ENCODE data around the gene RGS1.
"Not testable (repeated sequence)": the region's sequence is repeated elsewhere in the genome, so short reads cannot be mapped to it uniquely, and the experiment has no call there.

Gene RGS1

GRCh38 chr1:192575499-192576189 is at the start of gene RGS1:
Gene RGS1 (plus strand): TSS chr1:192575773. CDS start chr1:192575793, 20 bp downstream.
- TF ChIP-seq CTCF (IDR thresholded peaks at IDR 0.05; ENCODE audit: low read length, missing control alignments) = no peak
- H3K4me3 ChIP-seq (replicated peaks; ENCODE audit: low read depth, low read length) = no peak within 1 kb of the TSS
- DNase-seq (ENCODE audit: low read depth) = no peak

- no peak for TF ChIP-seq CTCF (IDR thresholded peaks at IDR 0.05; ENCODE audit: low read length, missing control alignments)
- no peak overlapping the region for H3K4me3 ChIP-seq (replicated peaks; ENCODE audit: low read depth, low read length)
- DNase-seq (ENCODE audit: low read depth) = no peak
Measured at GRCh38 chr1:192527111-192527795, 48.3 kb upstream of the RGS1 start.

- no peak for TF ChIP-seq CTCF (IDR thresholded peaks at IDR 0.05; ENCODE audit: low read length, missing control alignments)
- no peak for DNase-seq (ENCODE audit: low read depth)
Measured at GRCh38 chr1:192527950-192528349, 47.6 kb upstream of the RGS1 start.

GRCh38 chr1:192529031-192529755 is 46.4 kb upstream of the RGS1 start:
- H3K4me3 ChIP-seq (replicated peaks; ENCODE audit: low read depth, low read length) = no peak overlapping the region
- no peak for TF ChIP-seq CTCF (IDR thresholded peaks at IDR 0.05; ENCODE audit: low read length, missing control alignments)
- DNase-seq (ENCODE audit: low read depth) = no peak

More at GRCh38 chr1:192527950-192528349, 47.6 kb upstream of the RGS1 start:
- no peak overlapping the region for H3K4me3 ChIP-seq (replicated peaks; ENCODE audit: low read depth, low read length)

GRCh38 chr1:192529811-192530210 is 45.8 kb upstream of the RGS1 start:
- H3K4me3 ChIP-seq (replicated peaks; ENCODE audit: low read depth, low read length) = no peak overlapping the region

GRCh38 chr1:192530254-192530653 is 45.3 kb upstream of the RGS1 start:
- H3K4me3 ChIP-seq (replicated peaks; ENCODE audit: low read depth, low read length) = no peak overlapping the region
- TF ChIP-seq CTCF (IDR thresholded peaks at IDR 0.05; ENCODE audit: low read length, missing control alignments) = no peak
- peak; percentile 57 for DNase-seq (ENCODE audit: low read depth)

More at GRCh38 chr1:192529811-192530210, 45.8 kb upstream of the RGS1 start:
- no peak for TF ChIP-seq CTCF (IDR thresholded peaks at IDR 0.05; ENCODE audit: low read length, missing control alignments)
- DNase-seq (ENCODE audit: low read depth) = no peak

GRCh38 chr1:192531037-192531703 is 44.4 kb upstream of the RGS1 start:
- H3K4me3 ChIP-seq (replicated peaks; ENCODE audit: low read depth, low read length) = not testable (repeated sequence)
- peak; percentile 93 for DNase-seq (ENCODE audit: low read depth)
